Transverse colon (tissue), 4 donors: ENCODE data around the gene PDCL2. TPM values are rescaled to one million over a fixed set of nuclear protein-coding genes. Genes with fewer than 3 reads are reported as not detected.

Experiments
- DNase-seq: peaks from one replicate; pipeline ENCODE4 v3.0.0-alpha.2; 2019
- H3K27ac ChIP-seq, 4 donors: fragments of 200-600 bp; sonication (generic); 2 replicates each; pipeline ENCODE4 v1.5.1; 2016 to 2018; ENCODE audit warnings: inconsistent platforms in 4 of 4
- H3K27me3 ChIP-seq: fragments of 200-600 bp; sonication (generic); 2 replicates; pipeline ENCODE4 v1.5.1; 2017; ENCODE audit warnings: inconsistent platforms
- H3K36me3 ChIP-seq, 4 donors: fragments of 200-600 bp; sonication (generic); 2 replicates each; pipeline ENCODE4 v1.5.1; 2017 to 2019; ENCODE audit warnings: inconsistent platforms in 4 of 4
- H3K4me1 ChIP-seq, 4 donors: fragments of 200-600 bp; sonication (generic); 2 replicates each; pipeline ENCODE4 v1.5.1; 2017 to 2020; ENCODE audit warnings: inconsistent platforms in 4 of 4
- H3K4me3 ChIP-seq, 4 donors: fragments of 200-600 bp; sonication (generic); 1 replicate in 1 of 4; 2 replicates in 3 of 4; pipeline versions ENCODE4 v1.5.1 to v1.6.1; 2017 to 2019; ENCODE audit warnings: inconsistent platforms in 4 of 4
- H3K9me3 ChIP-seq, 2 donors: fragments of 200-600 bp; sonication (generic); 2 replicates each; pipeline ENCODE4 v1.5.1; 2017 to 2019; ENCODE audit warnings: inconsistent platforms in 2 of 2
- EP300 ChIP-seq: sonication (generic); formaldehyde crosslinking; IDR thresholded peaks from one replicate; pipeline ENCODE4 v1.6.1; 2017; ENCODE audit warnings: antibody characterized with exemption, low read depth
- POLR2A ChIP-seq: fragments of 450-650 bp; IDR thresholded peaks from one replicate; pipeline ENCODE4 v1.6.1; 2016; ENCODE audit warnings: antibody characterized with exemption, mild to moderate bottlenecking, moderate library complexity
- POLR2AphosphoS5 ChIP-seq, 3 donors: sonication (generic); formaldehyde crosslinking; IDR thresholded peaks; one replicate each; pipeline ENCODE4 v1.6.1; 2016; ENCODE audit warnings: antibody characterized with exemption in 3 of 3
- WGBS, 2 donors: methylation state at CpG; one replicate each; pipeline ENCODE4 v1.1.5; 2018; ENCODE audit warnings: low coverage in 1 of 2; 5-methylcytosine and 5-hydroxymethylcytosine counted together
- in situ Hi-C, 4 donors: fragments of 200-750 bp; cut with MboI; loops; one replicate each; pipeline versions ENCODE4 v1.15.0 to v1.15.1; 2017; ENCODE audit warnings: low sequenced_read_pairs in 3 of 4, low pct_ligation_motif_present in 1 of 4, low pct_unique_long_range_greater_than_20kb in 1 of 4
- intact Hi-C: fragments of 100-400 bp; cut with DNase I; formaldehyde crosslinking; loops from one replicate; pipeline ENCODE4 v1.15.1; 2023; ENCODE audit warnings: low total_unique reads
- total RNA-seq, 4 donors: library from RNA; depleted of rRNA; stranded (reverse); fragments of >200 nt; gene quantifications; one replicate each; pipeline ENCODE4 v1.1.0, GENCODE V29; 2016
- TF ChIP-seq, protein P1 (sequence below), 5 experiments: fragments of 200-600 bp in 3 of 5; fragments of 450-650 bp in 2 of 5; sonication (generic) in 3 of 5; IDR thresholded peaks; 1 replicate in 2 of 5; 2 replicates in 3 of 5; pipeline ENCODE4 v1.5.1; 2016 to 2017; ENCODE audit warnings: antibody characterized with exemption in 5 of 5, inconsistent platforms in 3 of 5, mild to moderate bottlenecking in 2 of 5, moderate library complexity in 1 of 5

PDCL2 gene
- total RNA-seq, 4 donors from 2014 or later: not detected

DNA sequence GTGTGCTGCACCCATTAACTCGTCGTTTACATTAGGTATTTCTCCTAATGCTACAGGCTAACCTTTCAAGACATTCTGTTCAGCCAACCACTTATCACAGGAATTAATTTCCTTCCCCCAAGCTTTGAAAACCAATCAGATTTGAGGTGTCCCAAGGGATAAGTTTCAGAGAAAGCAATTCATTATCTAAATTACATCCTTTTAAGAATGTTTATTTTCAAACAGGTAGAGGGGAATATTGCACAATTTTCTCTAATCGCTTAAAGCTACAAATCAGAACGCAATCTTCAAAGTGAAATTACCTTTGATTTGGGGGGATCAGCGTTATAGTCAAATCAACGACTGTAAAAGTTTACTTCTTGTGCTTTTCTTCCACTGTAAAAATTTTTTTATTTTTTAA, 46.9 kb downstream of the PDCL2 start:
- TF ChIP-seq POLR2AphosphoS5 (IDR thresholded peaks at IDR 0.05) (no peak), EP300 (no peak), POLR2A (no peak)
- TF ChIP-seq, protein P1, sequence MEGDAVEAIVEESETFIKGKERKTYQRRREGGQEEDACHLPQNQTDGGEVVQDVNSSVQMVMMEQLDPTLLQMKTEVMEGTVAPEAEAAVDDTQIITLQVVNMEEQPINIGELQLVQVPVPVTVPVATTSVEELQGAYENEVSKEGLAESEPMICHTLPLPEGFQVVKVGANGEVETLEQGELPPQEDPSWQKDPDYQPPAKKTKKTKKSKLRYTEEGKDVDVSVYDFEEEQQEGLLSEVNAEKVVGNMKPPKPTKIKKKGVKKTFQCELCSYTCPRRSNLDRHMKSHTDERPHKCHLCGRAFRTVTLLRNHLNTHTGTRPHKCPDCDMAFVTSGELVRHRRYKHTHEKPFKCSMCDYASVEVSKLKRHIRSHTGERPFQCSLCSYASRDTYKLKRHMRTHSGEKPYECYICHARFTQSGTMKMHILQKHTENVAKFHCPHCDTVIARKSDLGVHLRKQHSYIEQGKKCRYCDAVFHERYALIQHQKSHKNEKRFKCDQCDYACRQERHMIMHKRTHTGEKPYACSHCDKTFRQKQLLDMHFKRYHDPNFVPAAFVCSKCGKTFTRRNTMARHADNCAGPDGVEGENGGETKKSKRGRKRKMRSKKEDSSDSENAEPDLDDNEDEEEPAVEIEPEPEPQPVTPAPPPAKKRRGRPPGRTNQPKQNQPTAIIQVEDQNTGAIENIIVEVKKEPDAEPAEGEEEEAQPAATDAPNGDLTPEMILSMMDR (IDR thresholded peaks at IDR 0.05): no peak
- peak overlapping the region; percentile 97 to 100 (median 98) for H3K27ac ChIP-seq
- peaks cover 0 to 29% (median 19%) of the 10 kb centered on the region in 4 donors for H3K4me1 ChIP-seq
- in situ Hi-C loops (loop anchor here in 1 of 4 donors (25.0 kb wide), 1 partner anchor 208 kb away; the partner anchor contains the start of gene SRD5A3), intact Hi-C loops (loop anchor here (5.0 kb wide), 1 partner anchor 198 kb away; the partner anchor contains the start of gene SRD5A3)
- H3K9me3 ChIP-seq: no peaks in the 10 kb centered on the region
- 8 to 9% methylated on average over 4 to 6 of the region's 6 CpGs for WGBS, 2 donors
- no peaks in the 10 kb centered on the region for H3K36me3 ChIP-seq
- peak overlapping the region; percentile 72 to 97 (median 90) for H3K4me3 ChIP-seq
- no peak for DNase-seq
- no peaks in the 10 kb centered on the region for H3K27me3 ChIP-seq

DNA sequence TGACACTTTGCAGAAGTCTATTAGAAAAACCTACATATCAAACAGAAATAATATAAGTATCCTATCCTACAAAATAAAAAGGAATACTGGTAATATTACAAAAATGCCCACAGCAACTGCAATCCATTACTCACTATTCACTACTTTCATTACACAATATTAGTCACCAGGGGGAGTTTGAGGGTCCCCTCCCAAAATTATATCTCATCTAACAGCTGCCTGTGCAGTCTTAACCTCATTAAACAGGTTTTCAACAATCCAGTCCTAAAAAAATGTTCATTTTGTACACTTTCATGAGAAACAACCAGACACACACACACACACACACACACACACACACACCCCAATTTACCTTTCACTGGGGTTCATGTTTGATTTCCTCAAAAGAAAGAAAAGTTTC, 48.2 kb downstream of the PDCL2 start:
- in situ Hi-C loops (loop anchor here in 1 of 4 donors (25.0 kb wide), 1 partner anchor 207 kb away; the partner anchor contains the start of gene SRD5A3), intact Hi-C loops (no loop called here)
- Histone ChIP-seq H3K4me3 (no peak overlapping the region), H3K4me1 (peaks cover 0 to 29% (median 19%) of the 10 kb centered on the region in 4 donors), H3K27me3 (no peaks in the 10 kb centered on the region), H3K36me3 (no peaks in the 10 kb centered on the region), H3K9me3 (no peaks in the 10 kb centered on the region), H3K27ac (no peak overlapping the region)
- DNase-seq: no peak
- TF ChIP-seq POLR2AphosphoS5 (IDR thresholded peaks at IDR 0.05): no peak
- no peak for TF ChIP-seq POLR2A
- TF ChIP-seq EP300: no peak
- TF ChIP-seq, protein P1 (IDR thresholded peaks at IDR 0.05): no peak

GRCh38 chr4:55540271-55540670, 51.8 kb downstream of the PDCL2 start:
- TF ChIP-seq EP300 (no peak), POLR2A (no peak), POLR2AphosphoS5 (IDR thresholded peaks at IDR 0.05) (no peak)
- TF ChIP-seq, protein P1 (IDR thresholded peaks at IDR 0.05): no peak
- in situ Hi-C loops: loop anchor here in 1 of 4 donors (25.0 kb wide), 1 partner anchor 203 kb away; the partner anchor contains the start of gene SRD5A3
- WGBS, 2 donors: 96 to 100% methylated on average over 3 of the region's 3 CpGs
- Histone ChIP-seq H3K9me3 (no peaks in the 10 kb centered on the region), H3K4me1 (peaks cover 0 to 17% (median 11%) of the 10 kb centered on the region in 4 donors), H3K27ac (no peak overlapping the region), H3K27me3 (no peaks in the 10 kb centered on the region), H3K36me3 (no peaks in the 10 kb centered on the region), H3K4me3 (no peak overlapping the region)
- intact Hi-C loops: no loop called here
- DNase-seq: no peak

- WGBS, 2 donors: 84 to 94% methylated on average over 2 of the region's 2 CpGs
- no peak for DNase-seq
- Histone ChIP-seq H3K9me3 (no peaks in the 10 kb centered on the region), H3K36me3 (no peaks in the 10 kb centered on the region), H3K4me1 (peaks cover 0 to 10% (median 5%) of the 10 kb centered on the region in 4 donors), H3K4me3 (no peak overlapping the region), H3K27me3 (no peaks in the 10 kb centered on the region), H3K27ac (no peak overlapping the region)
- TF ChIP-seq EP300 (no peak), POLR2AphosphoS5 (IDR thresholded peaks at IDR 0.05) (no peak), POLR2A (no peak)
- TF ChIP-seq, protein P1 (IDR thresholded peaks at IDR 0.05): no peak
- intact Hi-C loops (no loop called here), in situ Hi-C loops (loop anchor here in 1 of 4 donors (25.0 kb wide), 1 partner anchor 202 kb away; the partner anchor contains the start of gene SRD5A3)
Observed at GRCh38 chr4:55539658-55540057, 52.4 kb downstream of the PDCL2 start.
